SW 1271 (cell line): ENCODE data around the gene ARHGAP10.
"Not testable (repeated sequence)": the region's sequence is repeated elsewhere in the genome, so short reads cannot be mapped to it uniquely, and the experiment has no call there.

Experiments
- DNase-seq, 2 experiments: peaks; one replicate each; lab custom pipeline; 2025; lab: John Stamatoyannopoulos, UW

The ARHGAP10 gene

DNA sequence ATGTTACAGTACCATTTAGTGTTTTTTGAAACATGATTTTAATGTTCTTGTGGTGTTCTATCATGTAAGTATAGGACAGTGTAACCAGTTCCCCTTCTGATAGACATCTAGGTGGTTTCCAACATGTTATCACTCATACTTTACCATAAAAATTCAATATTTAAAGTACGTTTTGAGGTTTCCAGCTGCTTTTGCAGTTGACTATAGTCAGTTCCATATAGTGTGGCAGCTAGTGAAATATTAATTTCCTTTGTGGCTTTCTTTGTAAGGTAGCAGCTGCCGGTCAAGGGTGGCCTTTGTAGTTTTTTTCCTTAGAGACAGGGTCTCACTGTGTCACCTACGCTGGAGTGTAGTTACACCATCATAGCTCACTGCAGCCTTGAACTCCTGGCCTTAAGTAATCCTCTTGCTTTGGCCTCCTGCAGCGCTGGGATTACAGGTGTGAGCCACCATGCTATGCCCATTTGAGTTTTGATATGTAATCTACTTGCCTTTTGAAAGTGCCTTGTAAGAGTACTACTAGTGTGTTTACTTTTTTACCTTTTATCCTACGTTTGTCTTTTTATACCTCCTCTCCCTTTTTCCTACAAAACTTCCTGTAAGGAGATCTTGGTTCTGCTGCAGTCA, 63.0 kb downstream of the ARHGAP10 start:
- no peak for DNase-seq

- DNase-seq = not testable (repeated sequence)
Observed at GRCh38 chr4:147799057-147799456, 67.2 kb downstream of the ARHGAP10 start.

GRCh38 chr4:147799986-147800555, 68.2 kb downstream of the ARHGAP10 start:
- DNase-seq = no peak

- no peak for DNase-seq
Observed at GRCh38 chr4:147801820-147802219, 69.9 kb downstream of the ARHGAP10 start.

DNA sequence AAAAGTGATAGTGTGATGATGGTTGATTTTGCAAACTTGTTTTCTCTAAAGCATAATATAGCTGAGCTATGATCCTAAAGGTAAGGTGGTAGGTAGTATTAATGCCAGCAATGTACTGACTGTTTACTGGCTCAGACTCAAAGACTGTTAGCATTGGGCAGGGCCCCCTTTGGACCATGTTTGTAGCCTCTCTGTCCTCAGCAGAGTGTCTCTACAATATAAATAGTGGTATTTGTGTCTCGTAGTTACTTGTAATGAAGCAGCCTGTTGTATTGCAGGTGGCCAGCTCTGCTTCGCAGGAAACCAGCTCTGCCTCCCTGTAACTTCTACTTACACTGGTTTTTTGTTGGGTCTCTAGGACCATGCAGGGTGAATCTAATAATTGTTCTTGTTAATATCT, 70.5 kb downstream of the ARHGAP10 start:
- no peak for DNase-seq

- no peak for DNase-seq
Observed at GRCh38 chr4:147805946-147806345, 74.1 kb downstream of the ARHGAP10 start.

DNA sequence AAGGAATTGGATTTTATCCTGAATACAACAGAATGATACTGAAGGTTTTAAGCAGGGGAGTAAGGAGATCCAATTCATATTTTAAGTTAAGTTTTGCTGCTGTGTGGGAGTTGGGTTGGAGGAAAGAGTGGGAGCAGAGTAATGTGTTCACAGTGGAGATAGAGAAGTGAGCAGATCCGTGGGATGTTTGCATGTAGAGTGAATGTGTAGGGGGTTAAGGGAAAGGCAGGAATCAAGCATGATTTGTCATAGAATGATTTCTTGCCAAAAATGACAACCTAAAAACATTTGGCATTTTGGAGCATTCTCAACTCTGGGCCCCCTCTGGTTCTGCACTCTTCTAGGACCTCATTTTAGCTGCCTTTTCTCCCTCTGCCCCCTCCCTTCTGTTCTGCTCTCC, 76.6 kb downstream of the ARHGAP10 start:
- DNase-seq = no peak

DNA sequence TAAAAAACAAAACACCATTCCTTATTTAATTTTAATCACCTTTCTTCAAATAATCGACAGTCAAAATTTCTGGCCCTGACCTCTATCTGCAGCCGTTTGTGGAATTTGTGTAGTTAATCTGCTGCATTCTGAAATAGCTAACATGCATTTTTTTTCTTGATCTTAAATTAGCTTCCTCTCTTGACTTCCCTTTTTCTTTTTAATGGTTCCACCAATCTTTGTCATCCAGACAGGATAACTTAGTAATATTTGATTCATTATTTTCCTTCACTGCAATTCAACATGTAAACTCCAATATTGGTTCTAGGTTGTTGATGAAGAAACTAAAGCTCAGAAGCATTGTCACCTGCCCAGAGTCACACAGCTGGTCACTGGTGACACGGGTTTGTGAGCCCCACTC, 77.3 kb downstream of the ARHGAP10 start:
- DNase-seq = no peak

GRCh38 chr4:147811878-147812277, 80.0 kb downstream of the ARHGAP10 start:
- no peak for DNase-seq

DNA sequence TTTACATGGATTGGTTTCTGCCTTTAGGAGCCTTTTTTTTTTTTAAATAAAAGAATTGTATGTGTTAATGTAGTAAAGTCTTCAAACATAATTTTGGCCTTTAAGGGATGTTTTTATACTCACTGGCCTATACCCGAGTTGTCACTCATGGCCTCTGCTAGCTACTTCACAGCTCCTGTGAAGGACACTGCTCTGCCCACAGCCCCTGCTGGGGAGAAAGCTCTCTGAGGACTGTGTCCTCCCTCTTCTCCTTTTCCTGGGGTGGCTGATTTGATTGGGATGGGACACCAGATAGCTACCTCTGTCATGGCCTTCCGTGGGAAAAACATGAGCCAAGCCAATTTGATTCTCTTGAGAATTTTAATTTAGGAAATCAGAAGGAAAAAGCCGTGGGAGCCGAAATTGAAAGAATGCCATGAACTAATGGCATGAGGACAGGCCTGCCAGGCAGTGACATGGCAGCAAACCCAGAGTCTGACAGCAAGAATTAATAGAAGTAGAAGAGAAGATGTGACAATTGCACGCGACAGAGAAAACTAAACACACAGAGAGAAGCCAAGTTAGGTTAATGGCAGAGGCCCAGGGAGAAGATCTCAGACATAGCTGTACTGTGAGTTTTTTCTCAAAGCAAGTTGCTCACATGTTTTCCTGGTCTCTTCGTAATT, 81.4 kb downstream of the ARHGAP10 start:
- DNase-seq = no peak

GRCh38 chr4:147813973-147814372, 82.1 kb downstream of the ARHGAP10 start:
- DNase-seq = no peak

- DNase-seq = no peak
Observed at GRCh38 chr4:147814376-147814775, 82.5 kb downstream of the ARHGAP10 start.

DNA sequence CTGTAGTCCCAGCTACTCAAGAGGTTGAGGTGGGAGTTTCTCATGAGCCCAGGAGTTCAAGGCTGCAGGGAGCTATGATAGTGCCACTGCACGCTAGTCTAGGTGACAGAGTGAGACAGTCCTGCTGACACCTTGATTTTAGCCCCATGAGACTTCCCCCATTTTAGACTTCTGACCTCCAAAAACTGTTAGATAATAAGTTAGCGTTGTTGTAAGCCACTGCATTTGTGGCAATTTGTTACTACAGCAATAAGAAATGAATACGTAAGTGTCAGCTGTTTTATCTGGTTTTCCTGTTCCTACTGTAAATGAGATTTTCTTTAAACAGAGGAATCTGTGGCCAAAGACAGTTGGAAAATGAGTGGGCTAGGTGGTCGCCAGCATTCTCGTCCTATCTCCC, 83.9 kb downstream of the ARHGAP10 start:
- no peak for DNase-seq

DNA sequence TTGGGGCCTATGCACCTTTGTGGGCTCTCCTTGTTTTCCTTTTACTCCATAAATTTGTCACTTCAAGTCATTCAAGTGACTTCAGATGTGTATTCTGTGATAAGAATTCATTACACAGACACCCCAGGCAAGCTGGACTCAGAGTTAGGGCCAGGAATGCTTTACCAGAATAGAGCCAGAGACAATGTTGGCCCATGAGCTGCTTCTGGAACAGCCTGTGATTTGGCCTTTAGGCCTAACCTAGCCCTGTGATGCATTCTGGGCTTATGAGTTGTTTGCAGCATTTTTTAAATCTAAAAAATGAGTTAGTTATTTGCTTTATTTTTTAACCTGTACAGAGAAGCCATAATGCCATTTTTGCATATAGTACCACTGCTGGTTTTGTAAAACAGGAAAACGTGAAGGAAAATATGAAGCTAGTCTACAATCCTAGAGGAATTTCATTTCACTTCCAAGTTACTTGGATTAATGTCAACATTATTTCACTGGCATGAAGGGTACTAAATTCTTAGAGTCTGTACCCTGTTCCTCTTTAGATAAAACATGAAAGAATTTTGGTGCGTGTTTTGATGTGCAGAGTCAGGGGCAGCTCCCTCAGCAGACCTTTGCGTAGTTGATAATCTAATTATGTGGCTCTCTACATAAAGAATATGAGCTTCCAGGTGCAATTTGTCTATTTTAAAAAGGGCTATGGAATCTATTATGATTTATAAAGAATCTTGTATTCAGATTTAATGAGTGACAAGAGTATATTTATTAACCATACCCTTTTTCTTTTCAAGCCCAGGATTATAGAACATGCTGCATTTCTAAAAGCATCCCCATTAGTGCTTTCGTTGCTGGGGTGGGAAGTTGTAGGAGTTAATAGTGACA, 84.7 kb downstream of the ARHGAP10 start:
- DNase-seq = no peak

- DNase-seq = no peak
Observed at GRCh38 chr4:147820975-147821374, 89.1 kb downstream of the ARHGAP10 start.

DNA sequence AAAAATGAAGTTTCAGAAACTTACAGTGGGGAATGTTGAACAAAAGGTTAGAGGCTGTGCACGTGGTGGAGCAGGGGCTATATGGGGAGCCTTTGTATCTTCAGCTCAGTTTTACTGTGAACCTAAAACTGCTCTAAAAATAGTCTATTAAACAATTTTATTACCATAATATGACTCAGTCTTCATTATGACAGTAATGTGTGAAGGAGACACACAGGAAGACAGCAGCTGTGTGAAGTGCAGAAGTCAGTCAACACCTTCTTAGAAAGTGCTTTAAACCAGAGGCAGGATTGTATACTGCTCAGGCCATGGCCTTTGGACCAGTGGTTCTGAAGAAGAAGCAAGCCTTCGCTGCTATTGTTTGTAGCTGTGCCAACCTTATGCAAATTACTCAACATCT, 89.7 kb downstream of the ARHGAP10 start:
- no peak for DNase-seq

DNA sequence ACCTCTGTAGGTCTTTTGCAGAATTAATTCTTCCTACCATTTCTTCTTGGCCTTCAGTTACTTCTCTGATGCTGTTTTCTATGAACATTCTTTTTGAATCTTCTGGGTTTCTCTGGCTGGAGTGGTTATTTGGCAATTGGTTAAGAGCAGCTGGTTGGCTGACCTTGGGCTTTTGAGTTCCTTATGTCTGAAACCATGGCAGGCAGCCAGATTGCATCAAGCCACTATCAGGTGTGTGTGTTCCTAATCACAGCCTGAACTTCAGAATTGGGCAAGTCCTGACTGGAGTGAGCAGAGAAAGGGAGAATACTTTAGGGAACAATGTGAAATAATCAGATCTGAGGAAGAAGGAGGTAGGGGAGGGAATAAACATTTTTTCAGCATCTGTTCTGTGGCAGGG, 90.2 kb downstream of the ARHGAP10 start:
- no peak for DNase-seq

- DNase-seq = no peak
Observed at GRCh38 chr4:147823130-147823529, 91.2 kb downstream of the ARHGAP10 start.

DNA sequence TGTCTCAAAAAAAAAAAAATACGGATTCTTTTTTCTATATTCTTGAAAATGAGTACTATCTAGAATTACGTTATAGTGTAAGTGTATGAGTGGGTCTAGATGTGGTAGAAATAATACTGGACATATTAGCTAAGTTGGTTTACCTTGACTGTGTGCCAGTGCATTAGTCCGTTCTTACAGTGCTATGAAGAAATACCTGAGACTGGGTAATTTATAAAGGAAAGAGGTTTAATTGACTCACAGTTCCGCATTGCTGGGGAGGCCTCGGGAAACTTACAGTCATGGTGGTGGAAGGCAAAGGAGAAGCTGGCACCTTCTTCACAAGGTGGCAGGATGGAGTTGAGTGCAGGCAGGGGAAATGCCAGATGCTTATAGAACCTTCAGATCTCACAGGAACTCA, 92.4 kb downstream of the ARHGAP10 start:
- DNase-seq = no peak

DNA sequence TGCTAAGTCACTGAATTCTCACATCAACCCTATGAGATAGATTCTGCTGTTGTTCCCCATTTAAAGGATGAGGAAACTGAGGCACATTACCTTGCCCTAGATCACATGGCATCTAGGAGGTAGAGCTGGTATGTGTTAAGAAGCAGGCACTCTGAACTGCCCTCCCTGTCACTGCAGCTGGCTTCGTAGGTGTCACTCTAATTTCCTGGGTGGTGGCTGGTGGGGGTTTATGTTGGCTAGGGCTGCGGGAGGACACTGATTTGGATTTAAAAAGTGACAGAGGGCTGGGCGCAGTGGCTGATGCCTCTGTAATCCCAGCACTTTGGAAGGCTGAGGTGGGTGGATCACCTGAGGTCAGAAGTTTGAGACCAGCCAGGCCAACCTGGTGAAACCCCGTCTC, 93.0 kb downstream of the ARHGAP10 start:
- no peak for DNase-seq

GRCh38 chr4:147825451-147826287, 93.8 kb downstream of the ARHGAP10 start:
- DNase-seq = no peak

DNA sequence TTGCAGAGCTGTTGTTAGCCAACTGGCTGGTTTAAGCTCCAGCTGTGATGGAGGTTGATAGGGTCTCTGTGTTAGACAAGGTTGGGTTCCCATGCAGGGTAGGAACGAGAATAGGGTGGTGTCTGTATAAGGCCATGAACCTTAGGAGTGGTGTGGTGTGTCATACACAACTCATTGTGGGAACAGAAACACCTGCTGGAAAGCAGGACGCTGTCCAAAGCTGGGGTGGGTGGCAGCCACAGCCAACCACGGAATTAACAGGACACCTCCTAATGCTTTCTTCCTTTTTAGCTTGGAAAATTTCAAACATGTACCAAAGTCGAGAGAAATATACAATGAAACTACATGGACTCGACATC, 94.4 kb downstream of the ARHGAP10 start:
- DNase-seq = no peak
